Nasal cavity respiratory epithelium epithelial cell of viscerocranial mucosa (primary cell): Measurements from ENCODE around the gene TRIM71. TPM values are rescaled to one million over a fixed set of nuclear protein-coding genes. Genes with fewer than 3 reads are reported as not detected.

Experiments
- total RNA-seq: library from RNA; depleted of rRNA; stranded (reverse); fragments of >200 nt; gene quantifications from 2 replicates; pipeline ENCODE4 v1.2.3, GENCODE V29; 2014

TRIM71 gene
- under 0.01 TPM in 2 replicates for total RNA-seq

GRCh38 chr3:32817558-32818228 is at the start of gene TRIM71:
TSS of gene TRIM71 (plus strand) at chr3:32817997. CDS start at chr3:32818081, 84 bp downstream.

Other genes with a start within 250 kb of the TRIM71 start
- gene DYNC1LI1, start 247.1 kb upstream of the TRIM71 start, total RNA-seq, result 27.0 and 34.2 TPM in 2 replicates
- gene CNOT10, start 132.8 kb upstream of the TRIM71 start, total RNA-seq, result 26.3 and 34.1 TPM in 2 replicates
- not detected in 2 replicates for gene CCR4, start 133.6 kb downstream of the TRIM71 start, total RNA-seq